22Rv1 (cell line): Measurements from ENCODE around the gene ZNF827.

Source experiments
- H3K27ac ChIP-seq: fragments of 450-650 bp; 2 replicates; pipeline ENCODE4 v1.5.1; 2017
- ZFX ChIP-seq: fragments of 450-650 bp; IDR thresholded peaks from 2 replicates; pipeline ENCODE4 v1.6.1; 2017; ENCODE audit warnings: antibody characterized with exemption, borderline replicate concordance
- TF ChIP-seq, protein P1 (sequence below): fragments of 450-650 bp; IDR thresholded peaks from 2 replicates; pipeline ENCODE4 v1.5.1; 2017; ENCODE audit warnings: mild to moderate bottlenecking

Gene ZNF827

DNA sequence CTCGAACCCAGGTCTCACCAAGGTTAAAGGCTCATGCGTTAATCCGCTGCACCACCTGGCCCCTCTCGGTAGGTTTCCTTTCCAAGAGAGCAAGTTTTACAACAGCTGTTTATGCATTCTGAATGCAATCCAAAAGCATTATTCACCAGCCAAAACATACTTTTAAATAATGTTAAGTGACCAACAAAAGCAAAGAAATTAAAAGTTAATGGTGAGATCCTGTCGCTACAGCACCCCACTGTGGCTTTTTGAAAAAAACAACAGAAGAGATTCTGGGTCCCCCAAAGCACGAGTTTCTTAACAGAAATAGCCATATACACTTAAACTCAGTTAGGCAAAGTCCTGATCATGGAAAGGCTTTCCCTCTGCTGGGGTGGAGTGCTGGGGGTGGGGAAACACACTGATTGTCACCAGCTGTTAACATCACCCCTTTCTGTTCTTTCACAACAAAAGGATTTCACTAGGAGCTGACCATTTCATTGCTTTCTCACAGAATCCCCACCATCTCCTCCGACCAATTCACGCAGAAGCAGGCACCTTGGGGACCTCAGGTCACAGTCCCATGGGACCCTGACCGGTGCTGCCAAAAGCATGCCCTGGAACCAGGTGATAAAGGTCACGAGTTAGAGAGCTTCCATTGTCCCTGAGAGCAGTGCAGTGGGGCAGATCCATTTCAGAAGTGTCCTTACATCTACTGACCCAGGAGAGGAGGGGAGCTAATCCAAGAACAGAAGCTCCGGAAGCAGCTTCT lies 51.2 kb downstream of the ZNF827 start:
- H3K27ac ChIP-seq = no peak overlapping the region

DNA sequence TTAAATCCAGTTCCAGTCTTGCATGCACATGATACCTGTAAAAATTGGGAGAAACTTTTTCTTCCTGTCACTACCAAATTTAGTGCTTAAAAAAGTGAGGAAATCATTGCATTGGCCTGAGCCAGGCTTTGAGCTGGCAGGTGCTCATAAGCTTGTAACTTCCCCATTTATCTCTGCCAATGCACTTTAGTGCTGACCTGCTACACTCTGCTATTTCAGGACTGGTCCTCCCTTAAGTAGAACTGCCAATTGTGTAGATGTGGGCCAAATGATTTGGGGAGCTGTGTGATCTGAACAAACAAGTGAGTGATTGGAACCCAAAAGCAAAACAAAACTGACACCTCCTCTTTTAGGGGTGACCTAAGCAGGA lies 51.8 kb downstream of the ZNF827 start:
- no peak overlapping the region for H3K27ac ChIP-seq

More for the DNA sequence above, 51.2 kb downstream of the ZNF827 start:
- no peak for TF ChIP-seq ZFX
- TF ChIP-seq, protein P1, sequence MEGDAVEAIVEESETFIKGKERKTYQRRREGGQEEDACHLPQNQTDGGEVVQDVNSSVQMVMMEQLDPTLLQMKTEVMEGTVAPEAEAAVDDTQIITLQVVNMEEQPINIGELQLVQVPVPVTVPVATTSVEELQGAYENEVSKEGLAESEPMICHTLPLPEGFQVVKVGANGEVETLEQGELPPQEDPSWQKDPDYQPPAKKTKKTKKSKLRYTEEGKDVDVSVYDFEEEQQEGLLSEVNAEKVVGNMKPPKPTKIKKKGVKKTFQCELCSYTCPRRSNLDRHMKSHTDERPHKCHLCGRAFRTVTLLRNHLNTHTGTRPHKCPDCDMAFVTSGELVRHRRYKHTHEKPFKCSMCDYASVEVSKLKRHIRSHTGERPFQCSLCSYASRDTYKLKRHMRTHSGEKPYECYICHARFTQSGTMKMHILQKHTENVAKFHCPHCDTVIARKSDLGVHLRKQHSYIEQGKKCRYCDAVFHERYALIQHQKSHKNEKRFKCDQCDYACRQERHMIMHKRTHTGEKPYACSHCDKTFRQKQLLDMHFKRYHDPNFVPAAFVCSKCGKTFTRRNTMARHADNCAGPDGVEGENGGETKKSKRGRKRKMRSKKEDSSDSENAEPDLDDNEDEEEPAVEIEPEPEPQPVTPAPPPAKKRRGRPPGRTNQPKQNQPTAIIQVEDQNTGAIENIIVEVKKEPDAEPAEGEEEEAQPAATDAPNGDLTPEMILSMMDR = no peak

DNA sequence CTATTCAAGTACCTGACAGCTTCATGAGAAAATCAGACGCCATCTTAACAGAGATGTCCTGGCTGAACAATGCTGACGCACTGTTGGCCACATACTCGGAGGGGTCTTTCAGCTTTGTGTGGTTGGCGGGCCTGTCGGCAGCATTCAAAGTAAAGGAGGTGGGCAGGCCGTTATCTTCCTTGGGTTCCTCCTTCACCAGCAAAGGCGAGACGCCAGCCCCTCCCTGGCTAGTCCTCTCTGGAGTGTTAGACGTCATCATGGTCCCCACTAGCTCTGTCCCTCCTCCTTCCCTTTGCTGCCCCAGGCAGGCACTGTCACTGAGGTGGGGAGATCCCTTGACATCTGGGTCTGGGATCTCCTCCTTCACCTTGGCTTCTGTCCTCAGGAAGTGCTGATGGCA lies 53.0 kb downstream of the ZNF827 start:
- H3K27ac ChIP-seq = no peak overlapping the region
- TF ChIP-seq, protein P1 = no peak
- no peak for TF ChIP-seq ZFX

More for the DNA sequence above, 51.8 kb downstream of the ZNF827 start:
- no peak for TF ChIP-seq ZFX
- TF ChIP-seq, protein P1 = no peak

DNA sequence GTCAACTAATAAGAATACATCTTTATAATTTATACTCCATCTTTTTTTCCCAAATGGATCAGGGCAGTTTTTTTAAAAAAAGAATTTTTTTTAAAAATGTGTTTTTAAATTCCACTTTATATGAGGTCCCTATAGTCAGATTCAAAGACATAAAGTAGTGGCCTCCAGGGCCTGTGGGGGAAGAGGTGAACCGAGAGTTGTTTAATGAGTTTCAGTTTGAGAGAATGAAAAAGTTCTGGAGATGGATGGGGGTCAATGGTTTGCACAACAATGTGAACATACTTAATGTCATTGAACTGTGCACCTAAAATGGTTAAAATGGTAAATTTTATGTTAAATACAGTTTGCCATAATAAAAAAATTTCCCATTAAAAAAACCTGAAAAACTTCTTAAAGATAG lies 53.8 kb downstream of the ZNF827 start:
- TF ChIP-seq, protein P1 = no peak
- TF ChIP-seq ZFX = no peak
- no peak overlapping the region for H3K27ac ChIP-seq

DNA sequence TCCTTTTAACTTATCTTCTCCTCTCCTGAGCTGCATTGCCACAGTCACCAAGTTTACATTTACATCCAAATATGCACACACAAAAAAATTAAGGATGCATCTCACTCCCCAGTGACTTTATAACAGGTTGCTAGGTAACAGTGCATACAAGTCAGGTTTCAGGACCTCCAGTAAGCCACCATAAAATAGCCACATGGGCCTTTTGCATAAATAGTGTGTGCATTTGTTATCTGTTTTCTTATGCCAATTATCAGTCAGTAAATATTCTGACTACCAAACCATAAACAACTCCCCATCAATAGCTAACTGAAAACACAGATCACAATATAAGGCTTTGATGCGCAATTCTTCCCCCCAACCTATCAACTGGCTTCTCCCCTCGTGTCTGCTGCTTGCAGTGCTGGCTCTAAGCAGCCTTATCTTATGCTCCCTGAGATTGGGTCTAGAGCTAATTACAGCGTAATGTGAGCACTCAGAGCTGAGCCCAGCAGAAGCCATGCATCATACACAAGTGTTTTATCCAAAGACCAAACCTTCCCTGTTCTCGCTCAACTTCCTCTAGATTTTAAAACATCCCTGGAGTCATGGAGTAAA lies 55.4 kb downstream of the ZNF827 start:
- H3K27ac ChIP-seq = no peak overlapping the region

DNA sequence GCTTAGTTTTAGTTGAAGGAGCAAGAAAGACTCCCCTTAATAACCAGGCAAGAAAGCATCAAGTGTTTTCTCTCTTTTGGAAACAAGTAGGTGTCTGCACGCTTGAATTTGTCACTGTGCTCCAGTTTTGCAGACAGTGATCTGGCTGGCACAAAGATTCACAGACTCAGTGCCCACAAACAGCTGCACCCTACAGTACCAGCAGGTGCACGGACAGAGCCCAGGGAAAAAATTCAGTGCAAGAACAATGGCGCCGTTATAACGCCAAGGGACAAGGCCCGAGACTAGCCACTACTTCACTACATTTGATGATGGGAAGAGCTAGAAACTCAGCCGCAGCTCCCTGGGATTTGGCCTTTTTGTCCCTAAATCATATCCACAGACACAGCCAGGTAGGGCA lies 56.0 kb downstream of the ZNF827 start:
- H3K27ac ChIP-seq = no peak overlapping the region
- TF ChIP-seq, protein P1 = no peak
- TF ChIP-seq ZFX = no peak

More for the DNA sequence above, 55.4 kb downstream of the ZNF827 start:
- TF ChIP-seq, protein P1 = no peak
- no peak for TF ChIP-seq ZFX

DNA sequence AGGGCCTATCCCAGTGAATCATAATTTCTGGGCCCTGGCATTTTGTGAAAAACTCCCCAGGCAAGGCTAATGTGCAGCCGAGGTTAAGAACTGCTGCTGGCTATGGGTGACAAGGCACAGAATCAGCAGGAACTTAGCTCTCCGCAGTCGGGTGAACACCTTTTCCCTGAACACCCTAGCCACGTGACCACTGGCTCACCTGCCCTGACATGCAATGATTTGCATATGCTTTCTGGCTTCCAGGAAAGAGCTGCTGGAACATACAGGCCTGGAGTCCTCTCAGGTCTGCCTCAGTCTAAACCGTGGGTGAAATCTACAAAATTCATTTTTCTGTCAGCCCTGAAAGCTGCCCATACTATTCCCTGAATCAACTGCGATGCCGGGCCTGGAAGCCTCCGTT lies 56.6 kb downstream of the ZNF827 start:
- H3K27ac ChIP-seq = no peak overlapping the region
- no peak for TF ChIP-seq ZFX
- TF ChIP-seq, protein P1 = no peak
